Ramos (cell line): ENCODE results near the gene KCND2.
"Not testable (repeated sequence)": the region's sequence is repeated elsewhere in the genome, so short reads cannot be mapped to it uniquely, and the experiment has no call there.

Experiments
- in situ Hi-C: fragments of 300-500 bp; cut with MboI; formaldehyde crosslinking; loops from one replicate; pipeline ENCODE4 v1.14.3; 2022; ENCODE audit warnings: low sequenced_read_pairs; ENCODE audit not compliant: unreplicated experiment

KCND2 gene

GRCh38 chr7:120675076-120675475 lies 402.1 kb downstream of the KCND2 start:
- in situ Hi-C loops = no loop called here

DNA sequence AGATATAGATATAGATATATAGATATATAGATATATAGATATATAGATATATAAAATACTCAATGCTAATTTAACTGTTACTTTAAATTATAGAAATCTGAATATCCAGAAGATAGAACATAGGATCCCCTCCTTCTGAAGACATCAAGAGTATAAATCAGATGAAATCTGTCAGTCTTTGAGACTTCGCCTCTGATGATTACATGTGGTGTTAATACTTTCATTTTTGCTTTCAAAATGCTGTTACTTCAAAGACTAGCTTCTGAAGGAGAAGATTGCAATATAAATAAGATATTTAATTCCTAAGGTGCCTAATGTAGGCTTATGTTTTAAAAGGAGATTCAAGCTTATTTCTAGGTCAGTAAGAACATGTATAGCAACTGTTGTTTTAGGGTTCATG lies 404.6 kb downstream of the KCND2 start:
- in situ Hi-C loops = no loop called here

DNA sequence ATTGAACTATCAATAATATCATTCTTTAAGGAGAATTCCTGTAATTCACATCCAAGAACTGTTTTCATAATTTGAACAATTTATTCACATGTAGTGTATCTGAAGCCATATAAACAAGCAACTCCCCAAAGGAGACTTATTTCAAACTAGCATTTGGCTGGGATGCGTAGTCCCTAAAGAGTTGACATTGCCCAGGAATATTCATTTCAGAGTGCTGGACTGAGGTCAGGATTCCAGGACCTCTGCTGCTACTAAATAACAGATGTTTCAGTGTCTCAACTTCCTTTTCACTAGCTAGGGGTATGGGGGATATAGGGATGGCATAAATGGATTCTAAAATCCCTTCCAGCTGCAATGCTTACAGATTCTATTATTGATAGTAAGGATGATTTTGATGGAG lies 408.0 kb downstream of the KCND2 start:
- in situ Hi-C loops = no loop called here

DNA sequence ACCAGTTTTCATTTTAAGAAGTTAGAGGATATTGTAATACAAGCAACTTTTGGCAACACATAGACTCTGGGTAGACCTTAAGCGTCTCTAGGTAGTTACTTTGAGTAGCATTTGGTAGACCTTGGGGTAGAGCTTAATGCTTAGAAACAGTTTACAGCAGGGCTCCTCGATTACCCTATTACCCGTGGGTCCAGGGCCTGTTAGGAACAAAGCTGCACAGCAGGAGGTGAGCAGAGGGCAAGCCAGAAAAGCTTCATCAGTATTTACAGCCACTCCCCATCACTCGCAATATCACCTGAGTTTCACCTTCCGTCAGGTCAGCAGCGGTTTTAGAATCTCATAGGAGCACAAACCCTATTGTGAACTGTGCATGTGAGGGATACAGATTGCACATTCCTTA lies 411.5 kb downstream of the KCND2 start:
- in situ Hi-C loops = no loop called here

- in situ Hi-C loops = no loop called here
Measured at GRCh38 chr7:120691915-120692314, 418.9 kb downstream of the KCND2 start.

DNA sequence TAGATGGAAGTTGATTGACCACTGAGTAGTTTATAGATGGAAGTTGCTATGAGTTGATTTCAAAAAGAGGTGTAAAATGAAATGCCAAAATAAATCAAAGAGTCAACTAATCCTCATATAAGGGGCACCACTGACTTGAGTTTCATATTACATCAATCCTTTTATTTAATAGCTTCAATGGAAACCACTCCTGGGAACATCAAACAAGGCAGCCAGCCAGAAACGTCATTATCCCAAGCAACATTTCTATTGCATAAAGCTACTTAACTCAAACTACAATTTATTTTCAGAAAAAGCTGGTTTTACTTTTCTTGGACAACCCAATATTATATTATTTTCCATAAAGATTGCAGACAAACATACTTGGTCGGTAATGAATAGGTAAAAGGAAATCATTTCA lies 422.9 kb downstream of the KCND2 start:
- in situ Hi-C loops = no loop called here

- in situ Hi-C loops = no loop called here
Measured at GRCh38 chr7:120700796-120701195, 427.8 kb downstream of the KCND2 start.

- in situ Hi-C loops = not testable (repeated sequence)
Measured at GRCh38 chr7:120702408-120702807, 429.4 kb downstream of the KCND2 start.

- in situ Hi-C loops = no loop called here
Measured at GRCh38 chr7:120703585-120704240, 430.7 kb downstream of the KCND2 start.

DNA sequence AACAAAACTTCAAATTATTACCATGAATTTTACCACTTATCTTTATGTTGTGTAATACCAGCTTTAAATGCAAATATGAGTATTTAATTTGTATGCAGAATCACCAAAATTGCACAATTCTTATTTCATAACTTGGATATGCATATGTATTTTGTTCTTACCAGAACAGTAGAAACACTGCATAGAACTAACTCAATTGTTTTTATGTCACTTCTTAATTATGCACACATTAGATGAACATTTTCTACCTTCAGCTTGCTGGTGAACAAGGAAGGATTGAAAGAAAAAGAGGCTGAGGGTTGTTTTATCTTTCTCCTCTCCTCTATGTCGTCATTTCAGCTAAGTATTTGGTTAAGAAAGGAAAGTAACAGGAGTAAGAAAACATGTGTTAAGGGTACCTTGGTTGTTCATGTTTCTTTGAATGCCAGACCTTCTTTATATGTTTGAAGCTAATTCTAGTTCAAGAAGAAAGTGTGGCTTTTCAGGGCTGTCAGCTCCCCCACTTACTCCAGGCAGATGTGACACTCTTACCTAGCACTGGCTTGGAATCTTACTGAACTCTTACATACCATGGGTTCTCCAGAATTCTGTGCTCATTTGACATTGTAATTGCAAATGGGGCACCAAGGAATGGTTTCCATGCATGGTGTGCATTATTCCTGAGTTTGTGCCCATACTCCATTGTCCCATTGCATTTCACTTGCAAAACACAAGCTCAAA lies 436.4 kb downstream of the KCND2 start:
- in situ Hi-C loops = no loop called here

GRCh38 chr7:120709972-120710320 lies 437.0 kb downstream of the KCND2 start:
- in situ Hi-C loops = no loop called here

- in situ Hi-C loops = no loop called here
Measured at GRCh38 chr7:120714945-120715344, 442.0 kb downstream of the KCND2 start.

DNA sequence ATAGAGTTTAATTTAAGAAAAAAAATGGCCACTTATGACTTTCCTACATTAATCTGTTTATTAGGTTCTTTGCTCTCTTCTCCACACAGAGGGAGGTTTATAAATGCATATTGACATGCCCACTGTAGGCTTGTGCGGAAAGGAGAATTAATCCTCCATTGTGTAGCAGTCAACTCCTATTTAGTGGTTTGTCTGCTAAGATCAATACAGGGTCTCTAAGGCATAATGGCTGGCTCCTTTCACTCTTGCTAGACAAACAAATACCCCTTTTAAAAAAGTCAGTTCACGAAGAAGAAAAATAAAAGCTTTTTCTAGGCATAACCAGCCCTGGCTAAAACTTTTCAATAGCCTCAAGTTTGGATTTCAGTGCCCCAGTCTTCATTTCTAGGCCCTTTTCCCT lies 443.3 kb downstream of the KCND2 start:
- in situ Hi-C loops = no loop called here

DNA sequence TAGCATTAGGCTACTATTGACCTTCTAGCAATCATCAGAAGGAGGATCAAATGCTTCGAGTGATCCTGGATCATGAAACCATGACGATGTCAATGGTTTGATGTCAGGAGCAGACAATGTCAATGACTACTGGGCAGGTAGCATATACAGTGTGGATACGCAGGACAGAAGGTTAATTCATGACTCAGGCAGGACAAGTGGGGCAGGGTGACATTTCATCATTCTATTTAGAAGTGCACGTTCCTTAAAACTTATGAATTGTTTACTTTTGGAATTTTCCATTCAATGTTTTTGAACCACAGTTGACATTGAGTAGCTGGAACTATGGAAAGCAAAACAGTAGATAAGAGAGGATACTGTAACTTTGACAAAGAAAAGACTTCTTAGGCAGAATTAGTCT lies 444.2 kb downstream of the KCND2 start:
- in situ Hi-C loops = no loop called here

DNA sequence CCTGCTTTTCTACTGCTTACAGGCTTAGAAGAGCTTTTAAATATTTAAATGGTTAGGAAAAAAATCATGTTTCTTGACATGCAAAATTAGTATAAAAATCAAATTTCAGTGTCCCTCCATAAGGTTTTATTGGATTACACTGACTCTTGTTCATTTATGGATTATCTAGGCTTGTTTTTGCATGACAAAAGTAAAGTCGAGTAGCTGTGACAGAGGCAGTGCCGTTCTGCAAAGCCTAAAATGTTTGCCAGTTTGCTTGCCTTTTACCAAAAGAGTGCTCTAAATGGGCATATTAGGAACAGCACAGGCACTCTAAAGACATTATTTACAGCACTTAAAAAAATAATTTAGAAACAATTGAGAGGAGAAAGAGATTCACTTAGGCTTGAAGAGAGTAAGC lies 445.4 kb downstream of the KCND2 start:
- in situ Hi-C loops = no loop called here

DNA sequence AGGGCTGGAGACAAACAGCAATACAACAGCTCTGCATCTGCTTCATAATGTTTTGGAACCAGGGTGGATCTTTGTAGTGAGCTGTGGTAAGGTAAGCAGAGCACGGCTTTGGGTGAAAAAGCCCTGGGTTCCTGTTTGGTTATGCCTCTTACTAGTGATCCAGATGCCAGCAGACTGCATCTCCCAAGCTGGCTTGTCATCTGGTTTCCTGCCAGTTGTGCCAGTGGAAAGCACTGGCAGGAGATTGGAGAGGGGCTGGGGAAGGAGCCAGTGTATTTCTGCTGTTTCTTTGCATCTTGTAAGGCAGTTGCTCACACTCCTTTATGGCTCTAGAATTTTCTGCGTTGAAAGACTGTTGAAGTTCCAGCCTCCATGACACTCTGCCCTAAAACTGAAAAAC lies 447.3 kb downstream of the KCND2 start:
- in situ Hi-C loops = no loop called here

- in situ Hi-C loops = no loop called here
Measured at GRCh38 chr7:120723465-120724385, 450.8 kb downstream of the KCND2 start.

- in situ Hi-C loops = no loop called here
Measured at GRCh38 chr7:120724448-120724847, 451.5 kb downstream of the KCND2 start.

DNA sequence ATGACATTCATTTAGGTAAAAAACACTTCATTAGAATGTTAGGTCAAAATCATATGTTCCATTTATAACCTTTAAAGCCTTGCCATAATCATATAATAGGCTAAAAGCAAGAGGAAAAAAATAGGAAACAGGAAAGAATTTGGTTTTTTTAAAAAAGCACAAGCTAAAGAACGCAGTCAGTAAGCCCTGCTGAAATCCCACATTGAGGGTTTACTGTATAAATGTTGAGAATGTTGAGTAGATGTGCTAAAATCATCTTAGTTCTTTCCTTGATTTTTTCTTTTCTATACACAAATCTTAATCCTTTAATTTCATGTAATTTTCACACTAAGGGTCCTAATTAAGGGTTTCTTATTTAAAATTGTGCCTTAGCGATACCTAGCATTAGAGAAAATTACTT lies 452.0 kb downstream of the KCND2 start:
- in situ Hi-C loops = no loop called here

DNA sequence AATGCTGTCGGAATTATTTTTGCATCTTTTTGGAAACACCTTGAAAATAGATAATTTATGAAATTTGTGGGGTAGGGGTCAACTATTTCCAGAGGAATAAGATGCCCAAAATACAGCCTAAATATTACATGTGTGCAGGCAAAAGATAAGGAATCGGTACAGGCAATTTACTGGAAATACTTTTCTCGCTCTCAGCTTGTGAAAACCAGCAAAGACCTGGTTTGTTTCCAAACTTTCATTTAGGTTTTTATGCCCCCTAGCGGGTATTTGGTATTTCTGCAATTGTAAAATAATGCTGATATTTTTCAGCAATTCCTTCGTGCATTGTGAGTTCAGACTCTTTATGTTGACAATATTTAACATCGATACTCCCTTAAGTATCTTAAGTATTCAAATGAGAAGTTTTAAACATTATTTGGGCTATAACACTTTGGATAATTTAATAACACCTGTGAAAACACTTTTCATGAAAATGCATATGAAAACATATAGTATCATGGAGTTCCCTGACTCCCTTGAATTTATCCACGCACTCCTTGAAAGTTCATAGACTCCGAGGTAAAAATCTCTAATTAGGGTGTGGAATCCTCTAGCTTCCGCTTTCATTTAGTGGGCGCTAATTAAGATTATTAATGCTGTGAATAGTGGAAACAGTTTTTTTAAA lies 452.5 kb downstream of the KCND2 start:
- in situ Hi-C loops = no loop called here

DNA sequence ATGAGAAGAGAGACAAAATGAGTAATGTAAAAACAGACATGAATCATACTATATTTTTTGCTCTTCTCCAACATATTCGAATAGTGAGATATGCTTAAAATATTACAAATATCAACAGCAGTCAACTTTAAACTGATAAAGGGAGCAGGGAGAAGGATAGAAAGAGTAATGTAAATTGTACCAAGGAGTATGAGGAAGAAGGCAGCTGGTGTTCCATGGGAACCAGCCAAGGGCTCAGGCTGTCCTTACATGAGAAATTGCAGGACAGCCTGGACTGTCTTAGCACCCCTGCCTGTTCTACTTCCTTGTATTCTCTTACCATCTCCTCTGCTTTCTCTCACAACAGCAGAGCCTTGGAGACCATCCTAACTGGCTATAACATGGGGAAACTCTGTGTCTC lies 456.3 kb downstream of the KCND2 start:
- in situ Hi-C loops = no loop called here
